ENCODE results near the gene CPED1. TPM values are rescaled to one million over a fixed set of nuclear protein-coding genes. Genes with fewer than 3 reads are reported as not detected.
A peak's percentile ranks its signal among the peaks of the same experiment; 100 is the strongest.

Gene CPED1
- total and polyA plus RNA-seq, 3 donors from 2014 or later = 7.4 to 13.1 (median 11.8) TPM

DNA sequence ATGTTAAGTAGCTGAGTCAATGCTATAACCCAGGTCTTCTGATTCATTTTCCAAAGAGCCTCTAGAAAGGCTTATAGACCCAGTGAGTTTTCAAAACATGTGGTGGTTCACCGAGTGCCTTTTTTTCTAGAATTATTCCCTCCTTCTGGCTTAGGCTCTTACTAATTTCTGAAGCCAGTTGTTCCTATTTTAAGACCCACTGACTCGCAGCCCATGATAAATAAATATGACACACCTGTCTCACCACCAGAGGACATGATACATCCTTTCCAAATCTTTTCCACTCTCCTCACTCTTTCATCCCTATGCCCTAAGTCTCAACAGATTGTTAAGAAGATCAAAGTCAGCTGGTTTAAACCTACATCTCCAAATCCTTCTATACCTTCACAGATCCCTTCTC, 214.3 kb downstream of the CPED1 start:
- WGBS, 2 donors = 92 to 94% methylated on average over 2 of the region's 2 CpGs
- H3K4me1 ChIP-seq = no peaks in the 10 kb centered on the region
- no peak overlapping the region for H3K4me3 ChIP-seq
- no peak overlapping the region for H3K27ac ChIP-seq
- H3K36me3 ChIP-seq (ENCODE audit: low read depth, missing control alignments) = no peaks in the 10 kb centered on the region
- no peaks in the 10 kb centered on the region for H3K27me3 ChIP-seq
- no peaks in the 10 kb centered on the region for H3K9me3 ChIP-seq
- no peak for DNase-seq
- TF ChIP-seq POLR2A (IDR thresholded peaks at IDR 0.05) = no peak
- TF ChIP-seq, protein P1, sequence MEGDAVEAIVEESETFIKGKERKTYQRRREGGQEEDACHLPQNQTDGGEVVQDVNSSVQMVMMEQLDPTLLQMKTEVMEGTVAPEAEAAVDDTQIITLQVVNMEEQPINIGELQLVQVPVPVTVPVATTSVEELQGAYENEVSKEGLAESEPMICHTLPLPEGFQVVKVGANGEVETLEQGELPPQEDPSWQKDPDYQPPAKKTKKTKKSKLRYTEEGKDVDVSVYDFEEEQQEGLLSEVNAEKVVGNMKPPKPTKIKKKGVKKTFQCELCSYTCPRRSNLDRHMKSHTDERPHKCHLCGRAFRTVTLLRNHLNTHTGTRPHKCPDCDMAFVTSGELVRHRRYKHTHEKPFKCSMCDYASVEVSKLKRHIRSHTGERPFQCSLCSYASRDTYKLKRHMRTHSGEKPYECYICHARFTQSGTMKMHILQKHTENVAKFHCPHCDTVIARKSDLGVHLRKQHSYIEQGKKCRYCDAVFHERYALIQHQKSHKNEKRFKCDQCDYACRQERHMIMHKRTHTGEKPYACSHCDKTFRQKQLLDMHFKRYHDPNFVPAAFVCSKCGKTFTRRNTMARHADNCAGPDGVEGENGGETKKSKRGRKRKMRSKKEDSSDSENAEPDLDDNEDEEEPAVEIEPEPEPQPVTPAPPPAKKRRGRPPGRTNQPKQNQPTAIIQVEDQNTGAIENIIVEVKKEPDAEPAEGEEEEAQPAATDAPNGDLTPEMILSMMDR (IDR thresholded peaks at IDR 0.05) = no peak
- intact Hi-C loops (cut with DNase I; ENCODE audit: low total_unique reads) = no loop called here

DNA sequence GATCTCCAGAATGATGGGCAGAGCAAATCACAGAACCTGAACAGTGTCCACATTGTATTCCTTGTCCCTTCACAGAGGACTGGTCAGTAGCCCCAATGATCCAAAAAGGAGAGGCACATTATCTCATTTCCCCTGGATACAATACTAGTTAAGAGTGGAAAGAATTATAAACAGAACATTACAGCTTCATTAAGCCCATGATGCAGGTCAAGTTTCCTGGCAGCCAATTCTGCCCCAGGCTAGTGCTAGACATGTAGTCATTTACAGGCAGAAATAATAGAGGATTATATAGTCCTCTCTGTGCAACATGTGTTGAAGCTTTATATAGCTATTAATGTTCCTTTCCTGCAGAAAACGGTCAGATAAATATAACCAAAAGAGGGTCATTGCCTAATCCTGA, 216.0 kb downstream of the CPED1 start:
- Histone ChIP-seq H3K4me3 (no peak overlapping the region), H3K27me3 (no peaks in the 10 kb centered on the region), H3K27ac (no peak overlapping the region), H3K9me3 (no peaks in the 10 kb centered on the region), H3K4me1 (no peaks in the 10 kb centered on the region), H3K36me3 (ENCODE audit: low read depth, missing control alignments) (no peaks in the 10 kb centered on the region)
- TF ChIP-seq, protein P1 (IDR thresholded peaks at IDR 0.05) = no peak
- TF ChIP-seq POLR2A (IDR thresholded peaks at IDR 0.05) = no peak
- WGBS, 2 donors = 60 to 61% methylated on average over 1 of the region's 1 CpG
- no peak for DNase-seq
- intact Hi-C loops (cut with DNase I; ENCODE audit: low total_unique reads) = no loop called here

DNA sequence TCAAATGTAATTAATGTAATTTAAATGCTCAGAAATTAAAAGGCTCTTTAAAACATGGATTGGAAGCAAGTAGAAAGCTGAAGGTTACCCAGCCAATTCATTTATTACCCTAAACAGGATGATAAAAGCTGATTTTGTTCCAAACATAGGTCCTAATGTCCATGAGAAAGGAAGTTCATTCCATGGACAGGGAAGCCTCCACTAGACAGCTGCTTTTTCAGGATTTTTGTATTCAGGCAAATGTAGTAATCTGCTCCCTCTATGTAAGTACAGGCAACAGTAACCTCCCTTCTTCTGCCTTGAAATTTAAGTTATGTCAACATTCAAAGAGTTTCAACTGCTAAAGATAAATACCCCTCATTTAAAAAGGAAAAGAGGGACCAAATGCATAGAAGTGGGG, 217.3 kb downstream of the CPED1 start:
- intact Hi-C loops (cut with DNase I; ENCODE audit: low total_unique reads) = no loop called here
- no peak overlapping the region for H3K4me3 ChIP-seq
- no peak for TF ChIP-seq POLR2A (IDR thresholded peaks at IDR 0.05)
- TF ChIP-seq, protein P1 (IDR thresholded peaks at IDR 0.05) = no peak
- no peaks in the 10 kb centered on the region for H3K27me3 ChIP-seq
- H3K36me3 ChIP-seq (ENCODE audit: low read depth, missing control alignments) = no peaks in the 10 kb centered on the region
- H3K4me1 ChIP-seq = no peaks in the 10 kb centered on the region
- H3K9me3 ChIP-seq = no peaks in the 10 kb centered on the region
- no peak for DNase-seq
- no peak overlapping the region for H3K27ac ChIP-seq

DNA sequence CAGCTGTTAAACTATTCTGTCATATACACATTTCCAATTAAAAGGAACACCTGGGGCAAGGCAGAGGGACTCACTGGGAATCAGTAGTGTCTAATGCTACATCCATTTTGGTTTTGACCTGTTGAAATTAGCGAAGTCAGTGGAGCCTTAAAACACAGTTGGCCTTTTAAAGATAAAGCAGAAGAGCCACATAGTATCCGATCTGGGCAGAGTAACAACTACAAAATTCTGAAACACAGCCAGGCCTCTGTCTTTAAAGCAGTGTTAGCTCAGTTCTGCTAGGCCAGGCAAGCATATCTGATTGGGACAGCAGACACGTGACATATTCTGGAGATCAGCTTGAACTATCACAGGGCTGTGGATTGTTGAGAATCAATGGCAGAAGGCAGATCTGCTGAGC, 222.7 kb downstream of the CPED1 start:
- intact Hi-C loops (cut with DNase I; ENCODE audit: low total_unique reads) = no loop called here
- 40 to 49% methylated on average over 3 of the region's 3 CpGs for WGBS, 2 donors
- H3K27ac ChIP-seq = no peak overlapping the region
- H3K27me3 ChIP-seq = no peaks in the 10 kb centered on the region
- no peaks in the 10 kb centered on the region for H3K9me3 ChIP-seq
- peak; percentile 47 for DNase-seq
- no peaks in the 10 kb centered on the region for H3K36me3 ChIP-seq (ENCODE audit: low read depth, missing control alignments)
- H3K4me3 ChIP-seq = no peak overlapping the region
- no peak for TF ChIP-seq POLR2A (IDR thresholded peaks at IDR 0.05)
- TF ChIP-seq, protein P1 (IDR thresholded peaks at IDR 0.05) = no peak
- H3K4me1 ChIP-seq = no peaks in the 10 kb centered on the region

DNA sequence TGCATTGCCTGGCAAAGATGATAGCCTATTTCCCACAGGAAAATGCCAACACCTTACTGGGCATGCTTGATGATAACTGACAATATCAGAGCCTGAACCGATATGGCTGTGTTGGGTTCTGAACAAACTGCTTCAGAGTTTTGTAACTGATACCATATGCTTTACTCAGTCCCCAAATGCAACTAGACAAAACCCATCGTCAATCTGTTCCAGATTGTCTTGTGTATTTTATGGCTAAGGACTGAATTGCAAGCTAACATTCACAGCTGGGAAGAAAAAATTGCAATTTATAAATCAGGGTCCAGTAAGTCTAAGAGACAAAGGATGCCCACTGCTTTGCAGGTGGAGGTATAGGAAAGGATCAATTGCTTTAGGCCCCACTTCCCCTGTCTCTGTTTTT, 223.5 kb downstream of the CPED1 start:
- no peak for TF ChIP-seq POLR2A (IDR thresholded peaks at IDR 0.05)
- TF ChIP-seq, protein P1 (IDR thresholded peaks at IDR 0.05) = no peak
- intact Hi-C loops (cut with DNase I; ENCODE audit: low total_unique reads) = no loop called here
- no peak for DNase-seq
- H3K9me3 ChIP-seq = no peaks in the 10 kb centered on the region
- no peaks in the 10 kb centered on the region for H3K36me3 ChIP-seq (ENCODE audit: low read depth, missing control alignments)
- WGBS, 2 donors = 72 to 87% methylated on average over 2 of the region's 2 CpGs
- no peak overlapping the region for H3K27ac ChIP-seq
- no peaks in the 10 kb centered on the region for H3K4me1 ChIP-seq
- H3K27me3 ChIP-seq = no peaks in the 10 kb centered on the region
- H3K4me3 ChIP-seq = no peak overlapping the region

Measured in testis (tissue), 3 donors.